HepG2 (cell line): ENCODE measurements around the gene OBSL1. TPM values are rescaled to one million over a fixed set of nuclear protein-coding genes. Genes with fewer than 3 reads are reported as not detected.
A peak's percentile ranks its signal among the peaks of the same experiment; 100 is the strongest.

ENCODE experiments used
- ATAC-seq: fragments of 200-7000 bp; cut with Tn5 transposase; 3 replicates; pipeline ENCODE4 v1.9.1; 2020; ENCODE audit warnings: mild to moderate bottlenecking, moderate library complexity
- BruUV-seq: library from RNA; stranded (reverse); fragments of 400-500 nt; replicated peaks from 2 replicates; lab custom pipeline; 2021; lab: Mats Ljungman, UMichigan
- CTCF ChIA-PET: fragments of 300-600 bp; formaldehyde crosslinking; extraction: SDS; loops from one replicate; lab custom pipeline; 2021; ENCODE audit warnings: low total read pairs, inconsistent platforms, low intra/inter-chr PET ratio; lab: Yijun Ruan, JAX
- POLR2A ChIA-PET: fragments of 350-600 bp; sonication (Branson Sonifier 250); formaldehyde crosslinking; loops from one replicate; lab custom pipeline; 2020; ENCODE audit warnings: antibody characterized with exemption, inconsistent platforms; lab: Yijun Ruan, JAX
- DNase-seq: peaks from one replicate; pipeline ENCODE4 v3.0.0-alpha.2; 2015; ENCODE audit warnings: low spot score
- FAIRE-seq: peaks from 3 replicates; lab custom pipeline; 2011; peaks lifted over from hg19 to GRCh38; lab: Jason Lieb, UNC
- H2AFZ ChIP-seq: one replicate; pipeline ENCODE4 v1.6.1; 2011; ENCODE audit warnings: low read length, inconsistent platforms
- H3K27ac ChIP-seq: fragments of 300-600 bp; 3 replicates; pipeline ENCODE4 v1.8.0; 2011; ENCODE audit warnings: mixed run types, mild to moderate bottlenecking, mixed read lengths, low read length, inconsistent platforms; ENCODE audit not compliant: insufficient read depth; ENCODE audit errors: extremely low read length
- H3K27me3 ChIP-seq, 2 experiments: fragments of 200-600 bp in 1 of 2; 2 replicates in 1 of 2; 3 replicates in 1 of 2; pipeline versions ENCODE4 v1.6.0 to v1.8.0; 2011; ENCODE audit warnings: low read length in 2 of 2, mild to moderate bottlenecking in 2 of 2, moderate library complexity in 2 of 2, inconsistent platforms in 1 of 2; ENCODE audit not compliant: insufficient read depth in 2 of 2, control insufficient read depth in 1 of 2
- H3K36me3 ChIP-seq, 2 experiments: fragments of 200-600 bp in 1 of 2; replicated peaks in 1 of 2; 2 replicates in 1 of 2; 3 replicates in 1 of 2; pipeline versions ENCODE4 v1.5.1 to v1.8.0; 2011; ENCODE audit warnings: low read length in 2 of 2, inconsistent platforms in 1 of 2; ENCODE audit not compliant: insufficient read depth in 2 of 2, control insufficient read depth in 1 of 2
- H3K4me1 ChIP-seq: 2 replicates; pipeline ENCODE4 v1.5.1; 2012; ENCODE audit warnings: low read length, inconsistent platforms; ENCODE audit not compliant: insufficient read depth
- H3K4me2 ChIP-seq: 2 replicates; pipeline ENCODE4 v1.6.0; 2011; ENCODE audit warnings: low read depth, low read length, inconsistent platforms
- H3K4me3 ChIP-seq, 3 experiments: fragments of 200-600 bp in 1 of 3; sonication (generic), shearing (Covaris generic) in 1 of 3; replicated peaks in 1 of 3; 2 replicates each; pipeline ENCODE4 v1.5.1; 2011 to 2016; ENCODE audit warnings: low read length in 3 of 3, inconsistent platforms in 2 of 3, low read depth in 2 of 3, mild to moderate bottlenecking in 2 of 3, control low read depth in 1 of 3, mixed read lengths in 1 of 3; ENCODE audit not compliant: insufficient read depth in 1 of 3
- H3K79me2 ChIP-seq: one replicate; pipeline ENCODE4 v1.6.1; 2011; ENCODE audit warnings: low read length, inconsistent platforms; ENCODE audit not compliant: insufficient read depth
- H3K9ac ChIP-seq: 2 replicates; pipeline ENCODE4 v1.6.0; 2011; ENCODE audit warnings: mild to moderate bottlenecking, low read depth, low read length, inconsistent platforms; ENCODE audit not compliant: insufficient read depth
- H3K9me3 ChIP-seq: 2 replicates; pipeline ENCODE4 v1.5.1; 2012; ENCODE audit warnings: mild to moderate bottlenecking, low read length
- H4K20me1 ChIP-seq: 2 replicates; pipeline ENCODE4 v1.6.0; 2011; ENCODE audit warnings: inconsistent platforms, mild to moderate bottlenecking, low read length, moderate library complexity; ENCODE audit not compliant: insufficient read depth
- CEBPB ChIP-seq: IDR thresholded peaks from 2 replicates; pipeline ENCODE4 v1.6.1; 2011; ENCODE audit warnings: low read depth, low read length, improper control_type of control experiment, borderline replicate concordance
- MBNL3 ChIP-seq: fragments of 250-450 bp; sonication (Bioruptor Pico); conservative IDR thresholded peaks from 2 replicates; pipeline ENCODE4 v1.8.0; 2022; ENCODE audit warnings: mild to moderate bottlenecking, inconsistent platforms
- SPEN ChIP-seq: sonication (generic); formaldehyde crosslinking; IDR thresholded peaks from 2 replicates; pipeline ENCODE4 v1.5.1; 2020; ENCODE audit warnings: low read depth, mild to moderate bottlenecking, missing genetic modification reagents
- ZNF33A ChIP-seq: sonication (generic); formaldehyde crosslinking; IDR thresholded peaks from 2 replicates; pipeline ENCODE4 v1.5.1; 2020; ENCODE audit warnings: missing genetic modification reagents, mild to moderate bottlenecking, moderate library complexity, borderline replicate concordance
- ZNF747 ChIP-seq: sonication (generic); formaldehyde crosslinking; IDR thresholded peaks from 2 replicates; pipeline ENCODE4 v1.8.1; 2023; ENCODE audit warnings: missing genetic modification reagents, mild to moderate bottlenecking, borderline replicate concordance
- WGBS: methylation state at CpG from one replicate; pipeline ENCODE4 v1.1.6; 2017; ENCODE audit warnings: low lambda C conversion rate; 5-methylcytosine and 5-hydroxymethylcytosine counted together
- in situ Hi-C: cut with HindIII; loops from 2 replicates; pipeline ENCODE4 v1.10.0; 2017; ENCODE audit warnings: low pct_unique_long_range_greater_than_20kb; ENCODE audit not compliant: extremely low pct_ligation_motif_present
- intact Hi-C: fragments of 100-400 bp; cut with micrococcal nuclease; formaldehyde crosslinking; loops from one replicate; pipeline ENCODE4 v1.10.0; 2022; ENCODE audit not compliant: unreplicated experiment
- polyA plus RNA-seq, 8 experiments: library from polyadenylated mRNA; depleted of rRNA in 3 of 8; stranded (reverse) in 7 of 8; unstranded in 1 of 8; fragments of >200 nt; fragmentation: Illumina TruSeq in 4 of 8; extraction: Trizol in 4 of 8; gene quantifications; 2 replicates each; pipeline versions ENCODE4 v1.2.1 to v1.2.3, GENCODE V29; 2011 to 2016; ENCODE audit warnings: low read depth in 4 of 8, missing spikeins in 1 of 8, mixed read lengths in 1 of 8; ENCODE audit not compliant: insufficient read depth in 1 of 8
- total RNA-seq, 5 experiments: library from RNA; depleted of rRNA; stranded (reverse); fragments of >200 nt; fragmentation: Illumina TruSeq; extraction: Trizol; gene quantifications; 2 replicates each; pipeline ENCODE4 v1.2.3, GENCODE V29; 2016; ENCODE audit warnings: low read depth in 1 of 5
- TF ChIP-seq, protein P1 (sequence below): sonication (generic); formaldehyde crosslinking; IDR thresholded peaks from 2 replicates; pipeline ENCODE4 v1.4.0; 2020; ENCODE audit warnings: mild to moderate bottlenecking, missing genetic modification reagents

OBSL1 gene
- total and polyA plus RNA-seq, 2 of the 13 experiments (the other 11 are each of a cell fraction or from before 2014, with no cell fraction given) = 86.7 to 218 TPM

- intact Hi-C loops = no loop called here
Observed at GRCh38 chr2:219612577-219613286, 41.4 kb upstream of the OBSL1 start.

DNA sequence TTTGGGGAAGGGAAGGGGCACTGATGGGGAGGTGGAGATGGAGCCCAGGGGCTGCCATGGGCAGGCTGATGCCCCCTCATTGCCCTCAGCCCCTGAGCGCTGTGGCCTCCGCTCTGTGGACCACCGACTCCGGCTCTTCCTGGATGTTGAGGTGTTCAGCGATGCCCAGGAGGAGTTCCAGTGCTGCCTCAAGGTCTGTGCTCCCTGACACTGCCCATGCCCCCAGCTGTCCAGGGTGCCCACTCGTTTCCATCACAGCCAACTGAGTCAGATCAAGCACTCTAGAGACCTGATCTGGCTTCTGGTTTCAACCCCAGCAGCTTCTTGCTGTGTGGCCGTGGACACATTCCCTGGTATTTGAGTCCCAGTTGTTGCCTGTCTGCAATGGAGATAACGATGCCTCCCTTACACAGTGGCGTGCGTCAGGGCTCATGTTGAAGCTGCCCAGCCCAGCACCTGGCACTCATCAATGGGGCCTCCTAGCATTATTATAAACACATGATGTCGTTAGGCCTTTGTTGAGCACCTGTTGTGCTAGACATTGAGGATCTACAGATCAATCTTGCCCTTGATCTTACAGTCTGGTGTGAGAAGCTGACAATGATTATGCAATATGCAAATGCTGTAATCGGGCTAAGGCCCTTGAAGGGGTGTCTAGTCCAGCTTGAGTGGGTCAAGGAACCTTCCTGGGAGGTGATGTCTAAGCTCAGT, 40.7 kb upstream of the OBSL1 start:
- no peak for FAIRE-seq
- POLR2A ChIA-PET = no interaction called here
- TF ChIP-seq MBNL3 (CRISPR knock-in tag) (no peak), ZNF747 (CRISPR knock-in tag) (no peak), CEBPB (peak; percentile 73)
- TF ChIP-seq, all 625 proteins: peak for 1
- H4K20me1 ChIP-seq = no peaks in the 10 kb centered on the region
- H3K27ac ChIP-seq = no peak overlapping the region
- peaks cover 10 to 33% of the 10 kb centered on the region in 2 experiments for H3K36me3 ChIP-seq
- H3K27me3 ChIP-seq = no peaks in the 10 kb centered on the region
- 70% methylated on average over 7 of the region's 12 CpGs for WGBS
- H3K79me2 ChIP-seq = no peaks in the 10 kb centered on the region
- intact Hi-C loops = no loop called here
- no peak overlapping the region for H2AFZ ChIP-seq
- ATAC-seq = no peak
- no peak overlapping the region for H3K4me2 ChIP-seq
- H3K4me1 ChIP-seq = no peaks in the 10 kb centered on the region
- no peak for DNase-seq
- no peak overlapping the region for H3K4me3 ChIP-seq
- in situ Hi-C loops = no loop called here
- H3K9ac ChIP-seq = no peak overlapping the region
- BruUV-seq = no TSS peak
- CTCF ChIA-PET = no interaction called here
- no peaks in the 10 kb centered on the region for H3K9me3 ChIP-seq

More at GRCh38 chr2:219612577-219613286, 41.4 kb upstream of the OBSL1 start:
- Histone ChIP-seq H3K27ac (no peak overlapping the region), H3K9me3 (no peaks in the 10 kb centered on the region), H2AFZ (no peak overlapping the region), H4K20me1 (no peaks in the 10 kb centered on the region), H3K4me3 (no peak overlapping the region), H3K79me2 (no peaks in the 10 kb centered on the region), H3K4me2 (no peak overlapping the region), H3K4me1 (no peaks in the 10 kb centered on the region), H3K36me3 (peaks cover 10 to 32% of the 10 kb centered on the region in 2 experiments), H3K27me3 (no peaks in the 10 kb centered on the region), H3K9ac (no peak overlapping the region)
- 90% methylated on average over 15 of the region's 15 CpGs for WGBS
- ChIA-PET POLR2A (no interaction called here), CTCF (no interaction called here)
- no peak for FAIRE-seq
- no TSS peak for BruUV-seq
- no peak for TF ChIP-seq SPEN (CRISPR knock-in tag)
- TF ChIP-seq ZNF33A (CRISPR knock-in tag) = no peak
- TF ChIP-seq, protein P1, sequence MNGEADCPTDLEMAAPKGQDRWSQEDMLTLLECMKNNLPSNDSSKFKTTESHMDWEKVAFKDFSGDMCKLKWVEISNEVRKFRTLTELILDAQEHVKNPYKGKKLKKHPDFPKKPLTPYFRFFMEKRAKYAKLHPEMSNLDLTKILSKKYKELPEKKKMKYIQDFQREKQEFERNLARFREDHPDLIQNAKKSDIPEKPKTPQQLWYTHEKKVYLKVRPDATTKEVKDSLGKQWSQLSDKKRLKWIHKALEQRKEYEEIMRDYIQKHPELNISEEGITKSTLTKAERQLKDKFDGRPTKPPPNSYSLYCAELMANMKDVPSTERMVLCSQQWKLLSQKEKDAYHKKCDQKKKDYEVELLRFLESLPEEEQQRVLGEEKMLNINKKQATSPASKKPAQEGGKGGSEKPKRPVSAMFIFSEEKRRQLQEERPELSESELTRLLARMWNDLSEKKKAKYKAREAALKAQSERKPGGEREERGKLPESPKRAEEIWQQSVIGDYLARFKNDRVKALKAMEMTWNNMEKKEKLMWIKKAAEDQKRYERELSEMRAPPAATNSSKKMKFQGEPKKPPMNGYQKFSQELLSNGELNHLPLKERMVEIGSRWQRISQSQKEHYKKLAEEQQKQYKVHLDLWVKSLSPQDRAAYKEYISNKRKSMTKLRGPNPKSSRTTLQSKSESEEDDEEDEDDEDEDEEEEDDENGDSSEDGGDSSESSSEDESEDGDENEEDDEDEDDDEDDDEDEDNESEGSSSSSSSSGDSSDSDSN (CRISPR knock-in tag) = no peak
- no peak for ATAC-seq
- in situ Hi-C loops = no loop called here
- no peak for DNase-seq
